Stimulated activated CD8-positive, alpha-beta memory T cell treated with anti-CD3 and anti-CD28 coated beads, Interleukin-12 subunit alpha, Interleukin-12 subunit beta, amount 100 ng/mL, for 4 hours (primary cell): ENCODE results near the gene HIVEP3.
"Not testable (repeated sequence)": the region's sequence is repeated elsewhere in the genome, so short reads cannot be mapped to it uniquely, and the experiment has no call there.

Experiments used
- DNase-seq: peaks from one replicate; pipeline ENCODE4 v3.0.0-alpha.2; 2020; ENCODE audit warnings: low read depth

Gene HIVEP3

GRCh38 chr1:41710980-41711379, 207.7 kb downstream of the HIVEP3 start:
- no peak for DNase-seq

DNA sequence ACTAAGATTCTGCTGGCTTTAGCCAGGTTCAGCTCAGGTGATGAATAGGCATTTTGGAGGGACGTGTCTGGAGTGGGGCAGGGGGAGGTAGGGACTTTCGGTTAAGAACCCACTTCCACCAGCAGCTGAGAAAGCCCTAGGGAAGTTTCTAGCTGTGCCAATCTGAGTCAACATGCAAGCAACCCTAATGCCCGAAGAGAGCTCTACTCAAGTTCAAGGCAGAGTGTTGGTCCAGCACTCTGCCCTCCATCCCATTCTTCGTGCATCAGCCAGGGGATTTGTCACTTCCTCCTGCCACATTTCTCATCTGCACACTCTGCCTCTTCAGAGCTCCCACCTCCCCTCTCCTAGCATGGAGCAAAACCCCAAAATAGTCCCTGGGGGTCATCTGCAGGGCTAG, 208.8 kb downstream of the HIVEP3 start:
- no peak for DNase-seq

- no peak for DNase-seq
Measured at GRCh38 chr1:41709331-41709730, 209.4 kb downstream of the HIVEP3 start.

DNA sequence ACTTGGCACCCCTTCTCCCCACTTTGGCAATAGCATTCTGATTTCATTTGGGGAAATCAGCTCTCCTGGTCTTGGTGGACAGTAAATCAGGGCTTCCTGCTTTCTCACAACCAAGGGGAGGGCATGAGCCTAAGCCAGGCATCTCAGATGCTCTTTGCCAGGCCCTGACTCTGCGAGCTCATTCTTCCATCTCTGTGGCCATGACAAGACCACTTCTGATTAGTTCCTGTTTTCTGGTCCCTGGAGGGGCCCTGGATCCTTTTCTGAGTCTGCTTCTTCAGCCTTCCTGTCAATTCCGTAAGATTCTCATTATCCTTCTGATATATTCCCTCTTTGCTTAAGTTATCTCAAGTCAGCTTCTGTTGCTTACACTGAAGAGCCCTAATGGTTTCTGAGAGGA, 210.4 kb downstream of the HIVEP3 start:
- no peak for DNase-seq

- no peak for DNase-seq
Measured at GRCh38 chr1:41707793-41708192, 210.9 kb downstream of the HIVEP3 start.

DNA sequence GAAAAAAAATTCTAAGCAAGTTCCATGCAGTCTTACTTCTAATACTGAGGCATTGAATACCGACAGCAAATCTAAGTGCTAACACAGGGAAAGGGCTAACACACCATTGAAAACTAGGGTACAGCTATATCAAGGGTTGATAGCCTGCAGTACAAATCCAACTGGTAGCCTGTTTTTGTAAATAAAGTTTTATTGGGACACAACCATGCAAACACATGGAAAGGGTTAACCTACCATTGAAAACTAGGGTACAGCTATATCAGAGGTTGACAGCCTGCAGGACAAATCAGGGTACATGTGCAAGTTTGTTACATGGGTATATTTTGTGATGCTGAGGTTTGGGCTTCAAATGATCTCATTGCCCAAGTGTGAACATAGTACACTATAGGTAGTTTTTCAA, 212.9 kb downstream of the HIVEP3 start:
- DNase-seq, result no peak

- no peak for DNase-seq
Measured at GRCh38 chr1:41704196-41704595, 214.5 kb downstream of the HIVEP3 start.

DNA sequence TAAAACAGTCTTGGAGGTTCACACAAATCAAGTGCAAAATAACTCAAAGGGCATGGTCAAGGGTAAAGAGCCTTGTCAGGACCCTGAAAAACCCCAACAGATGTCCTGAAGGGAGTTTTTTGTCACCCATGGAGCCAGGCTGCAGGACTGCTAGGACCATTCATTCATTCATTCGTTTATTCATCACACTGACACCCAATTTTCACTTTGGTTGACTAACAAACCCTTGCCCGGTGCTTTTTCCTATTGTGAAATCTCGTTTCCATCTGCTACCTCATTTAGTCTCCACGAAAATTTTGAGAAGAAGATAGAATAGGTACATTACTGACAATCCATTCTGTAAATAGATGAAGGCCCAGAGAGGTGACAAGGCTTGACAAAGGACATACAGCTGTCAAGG, 216.0 kb downstream of the HIVEP3 start:
- no peak for DNase-seq

DNA sequence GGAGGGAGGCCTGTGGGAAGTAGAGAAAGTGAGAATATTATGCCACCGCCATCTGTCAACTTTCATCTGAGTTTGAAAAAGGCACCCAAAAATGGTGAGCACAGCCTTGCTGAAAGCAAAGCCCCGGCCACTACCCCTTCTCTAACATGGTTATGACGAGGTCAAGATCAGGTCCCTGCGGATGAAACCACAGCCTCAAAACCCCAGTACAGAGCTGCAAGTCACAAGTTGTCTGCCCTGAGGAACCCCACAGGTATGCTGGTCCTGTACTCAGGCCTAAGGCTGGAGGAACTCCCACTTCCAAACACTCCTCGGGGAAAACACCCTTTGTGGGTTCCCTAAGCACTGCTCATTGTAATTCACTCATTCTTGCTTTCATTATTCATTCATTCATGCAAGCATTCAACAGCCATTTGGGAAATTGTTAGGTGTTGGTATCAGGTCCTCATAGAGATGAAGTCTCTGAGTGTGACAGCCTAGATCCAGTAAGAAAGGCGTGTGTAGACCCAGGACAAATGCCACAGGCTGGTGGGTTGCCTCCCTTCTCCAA, 217.7 kb downstream of the HIVEP3 start:
- no peak for DNase-seq

DNA sequence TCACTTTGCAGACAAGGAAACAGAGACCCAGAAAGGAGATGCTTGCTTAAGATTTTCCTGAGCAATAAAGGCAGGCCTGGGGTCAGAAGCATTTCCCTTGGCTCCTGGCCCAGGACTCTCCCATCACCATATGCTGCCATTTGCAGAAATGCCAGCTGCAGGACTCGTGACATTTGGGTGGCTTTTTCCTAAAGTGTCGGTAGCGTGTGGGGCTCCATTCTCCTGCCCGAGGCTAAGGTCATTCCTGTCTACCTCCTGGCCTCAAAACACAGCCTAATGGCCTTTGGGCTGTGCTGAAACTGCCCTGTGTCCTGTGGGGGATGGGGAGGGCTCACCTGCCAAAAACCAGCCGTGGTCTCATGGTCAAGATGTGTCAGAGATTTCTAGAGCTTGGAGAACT, 218.1 kb downstream of the HIVEP3 start:
- no peak for DNase-seq

- DNase-seq, result no peak
Measured at GRCh38 chr1:41699861-41700248, 218.9 kb downstream of the HIVEP3 start.

DNA sequence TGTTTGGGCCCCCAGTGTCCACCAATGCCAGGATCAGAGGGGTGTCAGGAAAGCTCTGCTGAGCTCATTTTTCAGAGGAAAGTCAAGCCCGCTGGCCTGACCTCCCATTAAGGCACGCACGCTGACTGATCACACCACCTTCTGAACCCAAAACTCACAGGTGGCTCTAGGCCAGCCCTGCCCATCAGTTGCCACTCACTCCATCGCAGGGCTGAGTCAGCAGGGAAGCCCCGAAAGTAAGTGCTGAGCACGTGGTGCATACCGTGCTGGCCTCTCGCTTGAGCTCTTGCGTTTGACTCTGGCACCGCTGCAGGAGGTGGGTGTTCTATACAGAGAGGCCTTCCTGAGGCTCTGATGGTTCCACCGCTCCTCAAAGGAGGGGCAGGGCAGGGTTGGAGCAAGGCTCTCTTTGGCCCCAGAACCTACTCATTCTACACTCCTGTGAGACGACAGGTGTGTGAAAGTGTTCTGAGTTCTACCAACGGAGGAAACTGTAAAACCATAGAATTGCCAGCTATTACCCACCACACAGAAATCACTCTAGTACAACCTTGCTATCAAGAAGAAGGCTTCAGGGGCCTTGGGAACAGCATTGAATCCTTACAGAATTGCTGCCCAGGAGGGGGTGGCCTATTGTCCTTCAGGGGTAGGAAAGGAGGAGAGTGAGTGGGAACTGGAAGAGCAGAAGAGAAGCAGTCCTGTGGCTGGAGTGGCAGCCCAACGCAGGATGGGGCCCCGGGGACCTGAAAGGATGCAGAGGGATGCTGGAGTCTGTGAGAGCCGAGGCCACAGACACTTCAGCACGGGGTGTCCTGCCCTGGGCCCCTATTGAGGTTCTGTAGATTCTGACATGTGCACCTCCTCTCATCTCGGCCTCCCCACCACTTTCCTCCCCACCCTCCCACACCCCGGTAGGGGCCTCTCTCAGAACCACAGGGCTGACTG, 219.5 kb downstream of the HIVEP3 start:
- no peak for DNase-seq

GRCh38 chr1:41696381-41696780, 222.3 kb downstream of the HIVEP3 start:
- no peak for DNase-seq

DNA sequence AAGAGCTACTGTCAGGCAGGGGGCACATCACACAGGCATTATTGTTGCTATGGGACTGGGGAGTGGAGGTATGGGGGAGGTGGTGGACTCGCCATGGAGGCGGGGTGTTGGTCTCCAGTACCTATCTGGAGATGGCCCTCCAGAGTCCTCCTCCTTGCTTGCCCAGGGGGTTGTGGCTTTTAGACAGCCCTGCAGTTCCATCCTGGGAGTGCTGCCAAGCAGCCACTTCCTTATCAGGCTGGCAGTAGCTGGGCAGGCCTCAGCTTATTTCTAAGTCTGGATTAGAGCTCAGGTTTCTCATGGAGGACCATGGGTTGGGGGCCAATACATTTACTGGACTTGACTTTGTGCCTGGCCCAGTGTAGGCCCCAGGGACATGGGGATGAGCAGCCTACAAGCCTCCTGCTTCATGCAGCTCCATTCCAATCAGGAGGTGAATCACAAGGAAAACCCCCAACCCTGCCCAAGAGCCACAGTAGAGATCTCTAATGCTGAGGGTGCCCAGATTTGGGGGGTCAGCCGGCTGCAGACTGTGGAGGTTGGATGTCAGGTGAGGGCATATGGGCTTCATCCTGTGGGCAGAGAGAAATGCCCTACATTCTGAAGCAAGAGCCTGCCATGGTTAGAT, 223.5 kb downstream of the HIVEP3 start:
- no peak for DNase-seq

GRCh38 chr1:41691966-41692365, 226.8 kb downstream of the HIVEP3 start:
- DNase-seq, result not testable (repeated sequence)

- DNase-seq, result no peak
Measured at GRCh38 chr1:41691424-41691823, 227.3 kb downstream of the HIVEP3 start.

DNA sequence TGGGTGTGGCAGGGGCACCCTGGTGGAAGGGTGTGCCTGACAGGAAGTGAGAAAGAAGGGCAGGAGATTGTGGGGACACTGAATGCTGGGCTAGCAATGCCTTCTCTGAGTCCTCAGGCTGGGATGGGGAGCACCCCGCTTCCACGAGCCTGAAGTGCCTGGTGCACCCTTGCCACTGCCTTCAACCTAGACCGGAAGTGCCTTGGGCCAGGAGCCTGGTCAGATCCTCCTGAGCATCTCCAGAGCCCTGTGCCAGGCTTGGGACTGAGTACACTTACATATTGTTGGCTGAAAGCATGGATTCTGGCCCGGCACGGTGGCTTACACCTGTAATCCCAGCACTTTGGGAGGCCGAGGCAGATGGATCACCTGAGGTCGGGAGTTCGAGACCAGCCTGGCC, 228.4 kb downstream of the HIVEP3 start:
- no peak for DNase-seq

DNA sequence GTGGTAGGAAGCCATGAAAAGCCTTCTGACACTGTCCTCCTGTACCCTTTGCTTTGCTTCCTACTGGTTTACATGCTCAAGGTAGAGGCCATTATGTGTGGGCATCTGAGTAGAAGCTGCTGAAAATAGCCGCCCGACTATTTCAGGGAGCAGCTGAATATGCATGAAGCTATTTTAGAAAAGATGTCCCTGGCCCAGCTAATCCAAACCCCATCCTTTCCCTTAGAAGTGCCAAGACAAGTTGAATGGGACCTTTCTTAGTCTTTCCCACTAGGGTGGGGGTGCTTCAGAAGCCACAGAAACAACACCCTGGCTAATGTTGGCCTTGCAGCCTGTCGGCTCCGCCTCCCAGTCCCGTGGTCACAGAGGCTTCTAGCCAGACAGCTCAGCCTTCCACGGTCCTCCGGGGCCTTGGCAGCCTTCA, 229.2 kb downstream of the HIVEP3 start:
- no peak for DNase-seq

- DNase-seq, result no peak
Measured at GRCh38 chr1:41689139-41689538, 229.6 kb downstream of the HIVEP3 start.

GRCh38 chr1:41687007-41687406, 231.7 kb downstream of the HIVEP3 start:
- no peak for DNase-seq

- no peak for DNase-seq
Measured at GRCh38 chr1:41683681-41684500, 234.8 kb downstream of the HIVEP3 start.
